ENCODE data around the gene PRDM16. TPM values are rescaled to one million over a fixed set of nuclear protein-coding genes. Genes with fewer than 3 reads are reported as not detected.

PRDM16 gene
- polyA plus RNA-seq, 1 donor from 2014 or later = 0.21 TPM

- Histone ChIP-seq H3K79me2 (replicated peaks; ENCODE audit: insufficient read depth, low read length) (no peaks in the 10 kb centered on the region), H3K9me2 (ENCODE audit: insufficient read depth, low read length) (no peaks in the 10 kb centered on the region), H3K27me3 (ENCODE audit: insufficient read depth, low read depth, low read length) (no peaks in the 10 kb centered on the region), H3K9ac (ENCODE audit: low read length) (peak overlapping the region; percentile 1), H3K4me2 (ENCODE audit: low read length) (no peak overlapping the region), H3F3A (ENCODE audit: insufficient read depth, low read length, poor library complexity, severe bottlenecking) (no peaks in the 10 kb centered on the region), H3K36me3 (ENCODE audit: insufficient read depth, low read length) (no peaks in the 10 kb centered on the region), H4K20me1 (ENCODE audit: insufficient read depth) (no peaks in the 10 kb centered on the region), H3K4me3 (ENCODE audit: low read length) (no peak overlapping the region), H3K27ac (ENCODE audit: low read length) (no peak overlapping the region), H2AFZ (ENCODE audit: low read depth, low read length) (no peak overlapping the region), H3K9me3 (ENCODE audit: low read length) (no peaks in the 10 kb centered on the region)
- TF ChIP-seq RAD21 (conservative IDR thresholded peaks at IDR 0.05) (peak; percentile 87), REST (IDR thresholded peaks at IDR 0.05; ENCODE audit: borderline replicate concordance) (no peak), MXI1 (conservative IDR thresholded peaks at IDR 0.05; ENCODE audit: poor library complexity, severe bottlenecking) (peak; percentile 20), CTCF (IDR thresholded peaks at IDR 0.05; ENCODE audit: poor library complexity, severe bottlenecking) (peak; percentile 73), POLR2AphosphoS5 (IDR thresholded peaks at IDR 0.05) (no peak), SMC3 (conservative IDR thresholded peaks at IDR 0.05; ENCODE audit: poor library complexity) (peak; percentile 86), EZH2 (IDR thresholded peaks at IDR 0.05; ENCODE audit: borderline replicate concordance, insufficient read depth, low read length, poor library complexity, severe bottlenecking) (no peak), EP300 (conservative IDR thresholded peaks at IDR 0.05; ENCODE audit: poor library complexity, severe bottlenecking) (no peak), TAF1 (IDR thresholded peaks at IDR 0.05; ENCODE audit: low read depth) (no peak)
Observed at GRCh38 chr1:3410142-3410925, 341.3 kb downstream of the PRDM16 start.

GRCh38 chr1:3411806-3412205 is 342.8 kb downstream of the PRDM16 start:
- no peaks in the 10 kb centered on the region for H3K79me2 ChIP-seq (replicated peaks; ENCODE audit: insufficient read depth, low read length)
- no peaks in the 10 kb centered on the region for H3F3A ChIP-seq (ENCODE audit: insufficient read depth, low read length, poor library complexity, severe bottlenecking)
- no peak overlapping the region for H3K9ac ChIP-seq (ENCODE audit: low read length)
- no peak overlapping the region for H3K4me3 ChIP-seq (ENCODE audit: low read length)
- H2AFZ ChIP-seq (ENCODE audit: low read depth, low read length) = no peak overlapping the region
- H3K27ac ChIP-seq (ENCODE audit: low read length) = no peak overlapping the region
- H3K9me2 ChIP-seq (ENCODE audit: insufficient read depth, low read length) = no peaks in the 10 kb centered on the region
- H3K9me3 ChIP-seq (ENCODE audit: low read length) = peaks cover 2% of the 10 kb centered on the region
- H4K20me1 ChIP-seq (ENCODE audit: insufficient read depth) = no peaks in the 10 kb centered on the region
- no peak overlapping the region for H3K4me2 ChIP-seq (ENCODE audit: low read length)
- H3K27me3 ChIP-seq (ENCODE audit: insufficient read depth, low read depth, low read length) = no peaks in the 10 kb centered on the region
- no peak for TF ChIP-seq EP300 (conservative IDR thresholded peaks at IDR 0.05; ENCODE audit: poor library complexity, severe bottlenecking)
- TF ChIP-seq RAD21 (conservative IDR thresholded peaks at IDR 0.05) = no peak
- TF ChIP-seq POLR2AphosphoS5 (IDR thresholded peaks at IDR 0.05) = no peak
- no peak for TF ChIP-seq TAF1 (IDR thresholded peaks at IDR 0.05; ENCODE audit: low read depth)
- TF ChIP-seq EZH2 (IDR thresholded peaks at IDR 0.05; ENCODE audit: borderline replicate concordance, insufficient read depth, low read length, poor library complexity, severe bottlenecking) = no peak
- TF ChIP-seq CTCF (IDR thresholded peaks at IDR 0.05; ENCODE audit: poor library complexity, severe bottlenecking) = no peak
- no peaks in the 10 kb centered on the region for H3K36me3 ChIP-seq (ENCODE audit: insufficient read depth, low read length)

Measured in neural cell (in vitro differentiated cells).